Type B pancreatic cell (in vitro differentiated cells): ENCODE results near the gene ACER3. TPM values are rescaled to one million over a fixed set of nuclear protein-coding genes. Genes with fewer than 3 reads are reported as not detected.
A peak's percentile ranks its signal among the peaks of the same experiment; 100 is the strongest.

ENCODE experiments used
- DNase-seq: peaks from one replicate; pipeline ENCODE4 v3.0.0; 2021; ENCODE audit warnings: mixed read lengths; ENCODE audit not compliant: unreplicated experiment; ENCODE audit errors: extremely low spot score
- H3K27ac Mint-ChIP-seq: 2 replicates; pipeline ENCODE4 v1.8.0; 2021; ENCODE audit warnings: mild to moderate bottlenecking, mixed read lengths
- H3K27me3 Mint-ChIP-seq: 2 replicates; pipeline ENCODE4 v1.8.0; 2021; ENCODE audit warnings: mixed read lengths
- H3K36me3 Mint-ChIP-seq: 2 replicates; pipeline ENCODE4 v1.8.0; 2021; ENCODE audit warnings: mixed read lengths
- H3K4me1 Mint-ChIP-seq: one replicate; pipeline ENCODE4 v1.8.0; 2021; ENCODE audit warnings: mixed read lengths; ENCODE audit not compliant: unreplicated experiment
- H3K4me3 Mint-ChIP-seq: 2 replicates; pipeline ENCODE4 v1.8.0; 2021; ENCODE audit warnings: mild to moderate bottlenecking, mixed read lengths
- H3K9me3 Mint-ChIP-seq: 2 replicates; pipeline ENCODE4 v1.8.0; 2021; ENCODE audit warnings: mixed read lengths
- CTCF ChIP-seq: fragments of 200-600 bp; sonication (generic); conservative IDR thresholded peaks from 2 replicates; pipeline ENCODE4 v1.5.0; 2021; ENCODE audit warnings: antibody characterized with exemption, mild to moderate bottlenecking
- total RNA-seq: library from RNA; stranded (reverse); gene quantifications from 2 replicates; pipeline ENCODE4 v1.2.1, GENCODE V29; 2021; ENCODE audit warnings: low replicate concordance

ACER3 gene
- total RNA-seq, 1 donor from 2014 or later, result 25.7 TPM

GRCh38 chr11:76822406-76822805, 38.3 kb upstream of the ACER3 start:
- Mint-ChIP-seq H3K4me3 (no peak overlapping the region), H3K9me3 (no peaks in the 10 kb centered on the region), H3K4me1 (peaks cover 11% of the 10 kb centered on the region), H3K27ac (no peak overlapping the region), H3K27me3 (no peaks in the 10 kb centered on the region), H3K36me3 (no peaks in the 10 kb centered on the region)
- DNase-seq, result no peak
- no peak for TF ChIP-seq CTCF

GRCh38 chr11:76823481-76824028, 37.2 kb upstream of the ACER3 start:
- no peak for TF ChIP-seq CTCF
- H3K36me3 Mint-ChIP-seq, result no peaks in the 10 kb centered on the region
- DNase-seq, result peak; percentile 39
- no peaks in the 10 kb centered on the region for H3K9me3 Mint-ChIP-seq
- H3K4me3 Mint-ChIP-seq, result no peak overlapping the region
- peak overlapping the region; percentile 10 for H3K27ac Mint-ChIP-seq
- peaks cover 11% of the 10 kb centered on the region for H3K4me1 Mint-ChIP-seq
- no peaks in the 10 kb centered on the region for H3K27me3 Mint-ChIP-seq

- no peaks in the 10 kb centered on the region for H3K9me3 Mint-ChIP-seq
- H3K36me3 Mint-ChIP-seq, result no peaks in the 10 kb centered on the region
- no peak for TF ChIP-seq CTCF
- H3K4me1 Mint-ChIP-seq, result peaks cover 11% of the 10 kb centered on the region
- peak; percentile 16 for DNase-seq
- H3K4me3 Mint-ChIP-seq, result no peak overlapping the region
- H3K27ac Mint-ChIP-seq, result peak overlapping the region; percentile 10
- no peaks in the 10 kb centered on the region for H3K27me3 Mint-ChIP-seq
Measured at GRCh38 chr11:76824083-76824939, 36.4 kb upstream of the ACER3 start.

GRCh38 chr11:76824980-76825725, 35.6 kb upstream of the ACER3 start:
- DNase-seq, result peak; percentile 39
- H3K27ac Mint-ChIP-seq, result no peak overlapping the region

More at GRCh38 chr11:76824980-76825725, 35.6 kb upstream of the ACER3 start:
- no peaks in the 10 kb centered on the region for H3K27me3 Mint-ChIP-seq
- no peaks in the 10 kb centered on the region for H3K36me3 Mint-ChIP-seq
- no peak overlapping the region for H3K4me3 Mint-ChIP-seq
- no peaks in the 10 kb centered on the region for H3K9me3 Mint-ChIP-seq
- peaks cover 11% of the 10 kb centered on the region for H3K4me1 Mint-ChIP-seq
- TF ChIP-seq CTCF, result no peak
